Stimulated activated CD4-positive, alpha-beta T cell treated with anti-CD3 and anti-CD28 coated beads, Interleukin-2, amount 100 ng/mL, for 24 hours (primary cell): ENCODE measurements around the gene FXYD6.
"Not testable (repeated sequence)": the region's sequence is repeated elsewhere in the genome, so short reads cannot be mapped to it uniquely, and the experiment has no call there.

Experiments
- DNase-seq, 2 donors: peaks; one replicate each; pipeline ENCODE4 v3.0.0-alpha.2; 2020

Gene FXYD6

DNA sequence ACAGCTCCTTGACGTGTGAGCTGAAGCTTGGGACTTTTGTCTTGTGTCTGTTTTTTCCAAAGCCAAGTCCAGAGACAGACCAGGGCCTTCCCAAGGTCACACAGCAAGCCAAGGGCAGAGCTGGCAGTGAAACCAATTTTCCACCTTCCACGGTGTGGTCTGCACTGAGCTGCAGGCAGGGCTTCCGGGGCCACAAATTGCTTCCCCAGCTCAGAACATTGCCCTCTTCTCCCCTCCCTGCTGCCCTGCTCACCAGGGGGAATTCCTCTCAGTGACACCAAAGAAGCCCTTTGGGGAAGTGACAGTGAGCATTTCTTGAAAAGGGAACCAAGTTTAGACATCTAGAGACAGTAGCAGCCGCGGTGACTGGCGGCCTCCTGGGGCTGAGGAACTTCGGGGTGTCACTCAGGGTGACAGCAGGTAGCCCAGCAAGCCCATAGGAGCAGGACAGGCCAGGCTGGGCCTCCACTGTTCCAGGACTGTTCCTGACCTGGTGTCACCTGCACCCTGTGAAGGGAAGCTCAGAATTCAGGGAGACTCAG is 61.1 kb downstream of the FXYD6 start:
- peak; percentile 61 to 63 for DNase-seq

DNA sequence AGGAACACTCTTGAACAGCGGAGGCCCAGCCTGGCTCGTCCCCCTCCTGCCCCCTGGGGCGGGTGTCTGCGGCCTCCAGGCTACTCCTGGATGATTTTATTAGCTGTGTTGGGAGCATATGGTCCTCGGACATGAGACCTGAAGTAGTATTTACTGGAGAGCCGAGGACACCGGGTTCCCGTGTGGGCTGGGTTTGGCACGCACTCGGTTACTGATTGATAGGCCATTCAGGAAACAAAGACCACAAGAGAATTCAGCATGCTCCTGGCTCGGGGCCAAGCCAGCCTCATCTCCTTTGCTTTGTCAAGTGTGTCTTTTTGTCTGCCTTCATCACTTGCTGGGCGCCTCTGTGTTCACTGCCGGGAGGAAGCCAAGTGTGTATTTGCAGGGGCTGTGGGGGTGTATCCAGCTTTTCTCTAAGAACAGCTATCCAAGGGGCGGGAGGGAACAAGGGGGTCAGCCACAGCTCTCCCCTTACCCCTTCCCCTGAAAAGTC is 61.6 kb downstream of the FXYD6 start:
- peak; percentile 73 to 81 for DNase-seq

DNA sequence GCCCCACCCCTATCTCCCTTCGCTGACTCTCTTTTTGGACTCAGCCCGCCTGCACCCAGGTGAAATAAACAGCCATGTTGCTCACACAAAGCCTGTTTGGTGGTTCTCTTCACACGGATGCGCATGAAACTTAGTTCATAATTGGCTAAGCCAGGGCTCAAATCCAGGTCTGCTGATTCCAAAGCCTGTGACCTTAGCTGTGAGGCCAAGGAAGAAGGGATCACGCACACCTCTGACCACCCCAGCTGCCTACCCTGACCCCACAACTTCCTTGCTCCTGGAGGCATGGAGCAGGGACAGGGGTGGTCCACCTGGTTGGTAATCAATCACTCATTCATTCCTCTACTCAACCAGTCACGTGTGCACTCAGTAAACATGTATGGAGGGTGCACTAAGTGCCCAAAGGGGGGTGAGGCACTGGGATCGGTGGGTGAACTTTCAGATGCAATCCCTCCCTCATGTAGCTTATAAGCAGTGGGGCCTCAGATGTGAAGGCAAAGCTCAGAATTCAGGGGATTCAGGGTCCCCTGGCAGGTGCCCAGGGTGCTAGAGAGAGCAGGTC is 62.2 kb downstream of the FXYD6 start:
- no peak for DNase-seq

DNA sequence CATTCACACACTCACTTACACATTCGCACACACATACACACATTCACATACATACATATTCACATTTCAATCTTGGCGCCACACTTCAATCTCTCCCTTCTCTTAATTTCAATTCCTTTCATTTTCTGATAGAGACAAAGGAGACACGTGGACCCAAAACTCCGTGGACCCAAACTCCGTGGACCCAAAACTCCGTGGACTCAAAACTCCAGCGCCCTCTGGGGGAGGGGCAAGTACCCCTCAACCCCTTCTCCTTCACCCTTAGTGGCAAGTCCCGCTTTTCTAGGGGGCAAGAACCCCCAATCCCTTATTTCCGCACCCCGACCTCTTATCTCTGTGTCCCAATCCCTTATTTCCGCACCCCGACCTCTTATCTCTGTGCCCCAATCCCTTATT is 66.4 kb downstream of the FXYD6 start:
- DNase-seq, result not testable (repeated sequence)

DNA sequence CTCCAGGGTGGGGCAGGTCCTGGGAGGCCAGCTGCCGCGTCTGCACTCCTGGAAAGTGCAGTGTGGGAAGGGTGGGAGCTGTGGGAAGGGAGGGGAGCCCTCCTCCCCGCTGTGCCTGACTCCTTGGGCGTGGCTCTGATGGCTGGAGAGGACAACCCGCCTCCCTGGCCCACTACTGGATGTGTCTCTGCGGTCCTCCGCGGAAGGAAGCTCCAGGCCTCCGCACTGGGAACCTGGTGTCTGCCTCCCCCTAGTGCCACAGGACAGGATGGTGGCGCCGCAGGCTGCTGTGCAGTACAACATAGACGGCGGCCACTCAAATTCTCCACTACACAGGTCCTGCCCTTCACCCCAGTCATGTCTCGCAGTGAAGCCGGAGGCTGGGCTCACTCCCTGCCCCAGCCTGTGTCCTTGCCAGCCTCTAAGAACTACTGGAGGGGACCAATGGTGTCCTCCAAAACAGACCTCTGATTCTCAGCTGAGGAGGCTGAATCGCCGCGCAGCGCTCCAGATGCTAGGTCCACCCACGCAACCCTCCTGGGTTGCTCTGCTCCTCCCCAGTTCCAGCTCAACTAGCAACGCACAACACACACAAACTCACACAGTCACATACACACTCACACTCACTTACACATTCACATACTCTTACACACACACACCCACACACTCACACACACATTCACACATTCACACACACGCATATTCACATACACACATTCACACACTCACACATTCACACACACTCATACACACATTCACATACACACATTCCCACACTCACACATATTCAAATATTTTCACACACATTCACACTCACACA is 67.0 kb downstream of the FXYD6 start:
- peak; percentile 49 to 61 for DNase-seq

DNA sequence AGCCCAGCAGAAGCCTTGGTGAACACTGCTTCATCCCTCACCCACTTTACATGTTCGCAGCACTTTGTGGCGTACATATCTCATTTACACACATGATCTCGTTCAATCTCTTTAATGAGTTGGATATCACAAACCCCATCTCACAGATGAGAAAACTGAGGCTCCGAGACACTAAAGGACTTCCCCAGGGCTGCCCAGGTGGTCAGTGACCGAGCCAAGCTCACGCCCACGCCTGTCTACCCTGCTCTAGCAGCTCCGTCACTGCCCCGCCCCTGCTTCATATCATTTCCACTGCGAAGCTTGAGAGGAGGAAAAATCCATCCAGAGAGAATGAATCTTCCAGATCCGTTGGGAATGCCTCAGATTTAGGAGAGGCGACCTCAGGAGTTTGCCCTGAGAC is 67.7 kb downstream of the FXYD6 start:
- DNase-seq, result no peak

DNA sequence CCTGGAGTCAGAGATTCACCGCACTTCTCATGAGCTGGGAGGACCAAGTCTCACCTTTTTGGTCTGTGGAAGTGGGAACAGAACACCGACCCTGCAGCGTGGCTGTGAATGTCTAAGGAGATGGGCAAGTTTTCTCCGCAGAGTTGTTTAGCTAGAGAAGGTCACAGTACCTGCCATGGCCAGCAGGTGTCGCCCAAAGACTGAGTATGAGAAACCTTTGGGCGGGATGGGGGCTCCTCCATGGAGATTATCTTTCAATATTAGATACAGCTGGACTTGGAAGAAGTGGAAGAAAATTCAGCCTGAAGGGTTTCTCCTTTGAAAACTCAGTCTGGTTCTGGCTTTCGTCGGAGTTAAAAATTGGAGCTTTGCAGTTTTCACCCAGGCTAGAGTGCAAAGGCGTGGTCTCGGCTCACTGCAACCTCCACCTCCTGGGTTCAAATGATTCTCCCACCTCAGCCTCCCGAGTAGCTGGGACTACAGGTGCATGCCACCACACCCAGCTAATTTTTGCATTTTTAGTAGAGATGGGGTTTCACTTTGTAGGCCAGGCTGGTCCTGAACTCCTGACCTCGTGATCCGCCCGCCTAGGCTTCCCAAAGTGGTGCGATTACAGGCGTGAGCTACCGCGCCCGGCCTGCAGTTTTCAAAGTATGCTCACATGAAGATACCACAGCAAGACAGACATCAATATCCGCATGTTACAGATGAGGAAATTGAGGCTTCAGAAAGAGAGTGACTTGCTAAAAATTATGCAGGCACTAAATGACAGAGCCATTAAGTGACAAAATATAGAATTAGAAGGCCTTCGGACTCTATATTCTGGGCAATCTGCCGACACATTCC is 68.8 kb downstream of the FXYD6 start:
- peak; percentile 87 to 88 for DNase-seq

DNA sequence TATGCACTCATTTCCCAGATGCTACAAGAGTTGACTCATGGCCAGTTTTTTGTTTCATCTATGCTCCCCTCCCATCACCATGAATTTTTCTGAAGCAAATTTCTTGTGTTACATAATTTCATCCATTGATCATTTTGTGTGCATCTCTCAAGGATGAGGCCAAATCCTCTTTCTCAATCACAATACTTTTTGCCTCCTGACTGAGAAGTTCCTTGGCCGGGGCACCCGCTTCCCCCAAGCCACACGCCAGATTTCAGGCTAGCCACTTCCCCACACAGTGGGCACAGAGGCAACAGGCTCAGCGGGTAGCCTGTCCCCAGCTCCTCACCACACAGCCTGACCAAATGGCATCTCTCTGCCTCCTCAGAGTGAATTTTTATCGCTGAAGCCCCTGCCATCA is 69.6 kb downstream of the FXYD6 start:
- DNase-seq, result no peak

DNA sequence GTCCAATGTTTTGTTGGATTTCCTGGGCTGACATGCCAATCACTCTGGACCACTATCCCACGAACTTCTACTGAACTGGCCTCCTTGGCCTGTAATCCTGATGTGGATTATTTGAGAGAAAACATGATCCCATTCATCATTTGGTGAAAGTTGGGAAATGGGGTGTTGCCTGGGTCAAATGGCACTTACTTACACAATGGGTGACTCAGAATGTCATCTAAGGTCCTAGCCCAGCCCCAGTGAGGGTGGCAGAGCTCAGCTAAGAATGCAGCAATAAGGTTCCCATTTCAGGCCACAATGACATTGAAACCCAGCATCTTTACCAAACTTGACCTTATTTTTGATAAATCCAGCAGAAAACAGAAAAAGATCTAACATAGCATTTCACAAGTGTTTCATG is 71.4 kb downstream of the FXYD6 start:
- DNase-seq, result no peak

DNA sequence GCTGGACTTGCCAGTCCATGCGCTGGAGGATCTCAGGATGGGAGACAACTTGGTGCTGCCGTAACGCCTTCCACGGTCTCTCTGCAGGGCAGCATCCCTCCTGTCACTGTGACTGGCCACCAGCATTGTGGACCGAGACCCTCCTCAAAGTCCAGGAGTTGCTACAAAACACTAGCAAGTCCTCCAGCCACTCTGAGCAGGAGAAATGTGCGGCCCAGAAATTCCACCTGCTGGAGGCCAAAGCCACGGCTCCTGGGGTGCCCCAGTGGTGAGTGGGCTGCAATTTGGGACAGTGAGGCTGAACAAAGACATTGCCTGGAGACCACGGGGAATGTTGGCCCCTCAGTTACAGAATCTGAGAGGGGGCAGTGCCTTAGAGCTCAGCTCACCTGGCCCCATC is 72.6 kb downstream of the FXYD6 start:
- no peak for DNase-seq

DNA sequence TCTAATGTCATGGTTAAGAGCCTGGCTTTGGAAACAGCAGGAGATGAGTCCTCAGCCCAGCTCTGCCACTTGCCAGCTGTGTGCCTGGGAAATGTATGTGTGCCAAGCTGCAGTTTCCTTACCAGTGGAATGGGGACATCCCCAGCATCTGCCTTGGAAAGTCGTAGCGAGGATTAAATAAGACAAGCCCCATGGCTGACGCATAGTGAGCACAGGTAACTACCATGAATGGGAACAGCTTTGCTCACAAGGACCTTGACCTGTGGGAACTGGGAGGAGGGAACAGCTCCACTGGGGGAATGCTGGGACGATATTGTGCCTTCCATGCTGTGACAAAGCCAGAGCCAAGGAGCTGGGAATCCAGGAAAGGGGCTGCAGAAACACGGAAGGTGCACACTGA is 76.8 kb downstream of the FXYD6 start:
- DNase-seq, result no peak

DNA sequence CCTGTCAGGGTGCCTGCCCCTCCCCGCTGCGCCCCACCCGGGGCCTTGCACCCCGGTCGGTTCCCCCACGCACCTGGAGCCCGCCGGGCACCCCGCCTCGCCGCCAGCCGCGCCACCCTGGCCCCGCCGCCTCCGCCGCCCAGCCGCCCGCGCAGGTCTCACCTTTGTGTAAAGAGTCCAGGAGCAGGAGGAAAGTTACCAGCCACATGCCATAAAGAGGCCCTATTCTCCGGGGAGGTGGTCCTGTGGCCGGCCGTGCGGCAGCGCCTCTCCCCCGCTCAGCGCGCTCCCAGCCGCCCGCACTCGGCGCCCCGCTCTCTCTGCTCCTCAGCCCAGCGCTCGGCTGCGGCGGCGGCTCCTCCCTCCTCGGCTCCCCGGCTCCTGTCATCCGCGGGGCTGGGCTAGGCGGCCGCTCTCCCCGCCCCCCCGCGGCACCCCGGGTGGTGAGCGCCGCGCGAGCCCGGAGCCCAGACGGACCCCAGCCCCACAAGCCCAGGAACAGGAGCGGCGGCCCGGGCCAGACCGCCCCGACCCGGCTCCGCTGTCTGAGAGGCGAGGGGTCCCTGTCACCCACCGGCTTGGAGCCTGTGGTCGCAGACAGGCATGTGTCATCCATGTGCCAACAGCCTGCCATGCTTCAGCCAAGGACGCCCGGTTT is 79.5 kb downstream of the FXYD6 start, which contains the start of gene DSCAML1:
DSCAML1 (minus strand) TSS at position 345 of the 658 bp plus-strand sequence; CDS start at position 208, 137 bp downstream.
- DNase-seq, result peak; percentile 40 to 61

DNA sequence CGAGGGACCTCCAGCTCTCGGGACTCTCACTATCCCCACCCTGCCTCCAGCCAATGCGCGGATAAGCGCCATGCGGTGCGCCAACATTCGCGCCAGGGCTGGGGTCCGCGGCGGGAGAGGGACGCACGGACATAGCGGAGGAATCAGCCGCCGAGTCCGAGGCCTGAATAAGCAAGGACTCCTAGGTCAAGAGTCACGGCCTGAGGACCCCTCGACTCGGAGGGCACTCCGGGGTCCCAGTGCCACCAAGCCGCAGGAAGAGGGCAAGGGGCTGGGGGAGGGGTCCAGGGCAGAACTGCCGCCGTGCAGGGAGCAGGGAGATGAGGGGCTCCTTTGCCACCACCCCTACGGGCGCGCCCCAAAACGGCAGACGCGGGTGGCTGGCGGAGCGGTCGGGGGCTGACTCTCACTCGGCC is 80.0 kb downstream of the FXYD6 start:
- no peak for DNase-seq

DNA sequence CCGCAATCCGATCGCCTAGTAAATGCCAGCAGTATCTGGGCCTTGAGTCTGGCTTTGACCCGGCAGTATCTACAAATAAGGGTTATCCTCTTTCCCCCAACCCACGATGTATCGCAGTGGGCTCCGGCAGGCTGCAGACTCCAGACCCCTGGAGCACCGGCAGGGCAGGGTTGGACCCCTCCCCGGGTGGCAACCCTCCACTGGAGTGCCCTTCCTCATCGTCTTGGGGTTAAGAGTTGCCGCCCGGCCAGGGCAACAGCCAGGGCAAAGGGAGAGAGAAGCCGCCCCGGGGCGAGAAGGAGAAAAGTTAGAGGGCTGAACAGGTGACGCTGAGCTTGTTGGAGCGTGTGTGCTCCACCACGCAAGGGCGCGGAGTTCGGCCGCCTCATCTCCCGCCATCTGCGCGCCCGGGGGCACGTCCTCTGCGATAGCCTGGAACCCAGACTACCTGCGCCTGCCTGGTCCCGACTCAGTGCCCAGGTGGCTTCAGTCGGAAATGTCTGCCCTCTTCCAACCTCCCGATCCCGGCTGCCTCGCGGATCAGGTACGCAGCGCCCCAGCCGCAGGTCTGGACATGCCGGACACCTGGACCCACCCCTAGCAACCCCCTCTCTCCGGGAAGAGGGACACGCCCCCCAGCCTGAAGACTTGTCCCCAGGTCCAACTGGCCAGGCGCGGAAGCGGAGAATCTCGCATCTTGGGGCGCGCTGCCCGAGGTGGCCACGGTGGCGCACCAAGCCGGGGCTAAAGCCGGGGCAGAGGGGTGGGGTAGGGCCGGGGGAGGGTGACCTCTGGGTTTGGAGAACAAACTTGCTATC is 80.6 kb downstream of the FXYD6 start:
- DNase-seq, result peak in 1 of 2 donors; percentile 10

DNA sequence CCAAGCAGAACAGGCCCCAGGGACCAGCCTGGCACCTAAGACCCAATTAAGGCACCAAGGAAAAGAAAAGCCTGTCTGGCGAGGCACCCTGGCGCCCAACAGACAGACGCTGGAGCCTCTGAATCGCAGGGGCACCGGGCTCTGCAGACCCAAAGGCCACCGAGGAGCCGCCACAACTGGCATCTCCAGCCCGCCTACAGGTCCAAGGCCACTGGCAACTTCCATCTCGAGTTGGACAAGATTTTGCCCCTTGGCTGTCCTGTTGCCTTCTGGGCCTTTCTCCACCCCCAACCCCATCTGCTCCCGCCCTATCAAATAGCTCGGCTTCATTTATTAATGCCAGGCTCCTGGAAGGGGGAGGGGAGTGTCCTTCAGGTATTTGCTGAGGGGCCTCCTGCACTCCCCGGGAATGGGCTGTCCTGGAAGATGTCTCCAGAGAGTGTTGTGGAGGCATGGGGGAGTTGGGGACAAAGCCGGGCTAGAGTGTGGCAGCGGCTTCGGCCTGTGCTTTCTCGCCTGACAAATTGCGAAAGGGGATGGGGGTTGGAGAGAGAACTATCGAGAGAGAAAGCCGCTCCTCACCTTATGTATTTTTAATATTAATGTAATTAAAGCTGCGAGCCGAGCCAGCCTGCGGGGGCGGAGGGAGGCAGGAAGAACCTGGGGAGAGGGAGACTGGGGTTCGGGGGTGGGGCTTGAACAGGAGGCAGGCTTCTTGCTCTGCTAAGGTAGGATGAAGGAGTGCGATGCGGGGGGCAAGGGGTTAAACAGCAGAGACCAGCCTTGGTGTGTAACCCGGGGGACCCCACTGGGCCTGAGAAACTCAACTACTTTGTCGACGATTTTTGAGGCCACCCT is 81.5 kb downstream of the FXYD6 start:
- DNase-seq, result no peak

DNA sequence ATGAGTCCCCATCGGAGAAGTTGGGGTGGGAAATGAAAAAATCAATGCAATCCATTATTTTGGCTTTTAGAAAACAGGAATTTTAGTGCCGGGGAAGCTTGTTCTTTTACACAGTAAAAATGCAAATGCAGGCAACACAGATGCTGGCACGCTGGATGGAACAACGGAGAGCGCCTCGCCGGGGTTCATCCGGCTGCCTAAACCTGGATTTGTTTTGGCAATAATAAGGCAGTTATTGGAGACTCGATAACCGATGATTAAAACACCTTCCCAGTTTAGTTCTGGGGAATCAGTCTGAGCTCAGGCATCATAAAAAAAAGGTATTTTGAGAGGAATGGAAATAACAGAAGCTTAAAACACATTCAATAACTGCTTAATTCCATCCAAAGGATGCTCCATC is 82.3 kb downstream of the FXYD6 start:
- DNase-seq, result no peak

DNA sequence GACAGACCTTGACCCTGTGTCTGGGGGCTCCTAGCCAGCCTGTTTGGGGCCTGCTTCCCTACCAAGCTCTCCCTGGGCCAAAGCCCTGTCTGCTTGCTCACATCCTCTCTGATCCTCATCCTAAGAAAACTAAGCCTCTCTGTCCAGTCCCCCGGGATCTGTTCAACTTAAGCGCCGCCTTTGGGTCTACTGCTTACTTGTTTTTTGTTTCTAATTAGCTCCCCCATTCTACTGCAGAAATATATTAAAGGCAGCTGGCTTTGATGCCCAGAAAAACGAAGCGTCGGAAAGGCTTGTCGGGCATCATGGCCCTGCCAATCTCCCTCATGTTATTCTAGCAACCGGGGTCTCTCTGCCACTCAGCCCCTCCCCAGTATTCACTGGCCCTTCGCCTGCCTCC is 82.9 kb downstream of the FXYD6 start:
- DNase-seq, result no peak

DNA sequence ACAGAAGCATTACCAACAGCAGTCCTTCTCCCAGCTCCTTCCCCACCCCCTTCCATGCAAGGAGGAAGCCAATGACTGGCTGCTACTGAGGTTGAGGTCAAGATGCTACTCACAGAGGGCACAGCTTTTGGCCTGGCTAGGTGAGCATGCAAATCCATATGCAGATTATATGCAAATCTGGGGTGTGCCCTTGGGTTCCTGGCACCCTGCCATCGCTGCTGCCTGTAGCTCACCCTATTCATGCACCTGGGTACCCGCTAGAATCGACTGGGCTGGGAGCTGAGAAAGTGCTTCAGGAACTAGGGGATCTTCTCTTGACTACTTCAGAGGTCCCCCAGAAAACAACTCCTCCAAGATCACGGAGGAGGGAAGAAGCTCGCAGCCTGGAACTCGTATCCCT is 83.5 kb downstream of the FXYD6 start:
- no peak for DNase-seq

DNA sequence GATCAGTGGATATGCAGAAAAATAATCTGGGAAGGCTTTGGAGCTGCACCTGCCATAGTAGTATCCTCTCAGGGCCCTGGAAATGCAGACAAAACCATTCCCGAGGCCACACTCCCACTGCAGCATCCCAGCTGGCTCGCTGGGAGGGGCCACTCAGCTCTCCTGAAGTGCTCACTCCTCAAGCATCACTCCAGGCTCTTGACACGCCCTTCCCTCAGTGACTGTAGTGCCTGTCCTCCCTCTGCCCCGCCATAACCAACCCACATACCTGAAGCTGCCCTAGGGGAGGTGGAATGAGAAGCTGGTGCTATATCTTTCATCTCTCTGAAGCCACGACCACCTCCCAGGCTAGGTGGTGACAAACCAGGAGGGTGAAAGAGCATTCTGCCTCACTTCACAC is 84.2 kb downstream of the FXYD6 start:
- no peak for DNase-seq

DNA sequence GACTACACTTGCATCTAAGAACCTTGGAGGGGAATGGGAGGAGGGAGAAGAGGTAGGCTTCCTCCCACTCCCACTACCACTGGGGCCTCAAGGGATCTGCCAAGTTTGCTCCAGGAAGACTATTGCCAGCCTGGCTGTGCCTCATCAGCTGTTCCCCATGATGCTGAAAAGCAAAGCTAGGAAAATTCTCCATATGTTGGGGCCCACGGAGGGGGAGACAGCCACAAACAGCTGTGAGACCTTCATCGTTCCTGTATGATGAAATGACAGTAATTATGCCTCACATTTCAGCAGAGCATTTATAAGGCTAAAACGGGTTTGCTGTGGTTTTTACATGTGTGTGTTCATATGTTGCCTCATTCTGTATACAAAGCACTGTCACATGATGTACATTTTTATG is 86.2 kb downstream of the FXYD6 start:
- no peak for DNase-seq

DNA sequence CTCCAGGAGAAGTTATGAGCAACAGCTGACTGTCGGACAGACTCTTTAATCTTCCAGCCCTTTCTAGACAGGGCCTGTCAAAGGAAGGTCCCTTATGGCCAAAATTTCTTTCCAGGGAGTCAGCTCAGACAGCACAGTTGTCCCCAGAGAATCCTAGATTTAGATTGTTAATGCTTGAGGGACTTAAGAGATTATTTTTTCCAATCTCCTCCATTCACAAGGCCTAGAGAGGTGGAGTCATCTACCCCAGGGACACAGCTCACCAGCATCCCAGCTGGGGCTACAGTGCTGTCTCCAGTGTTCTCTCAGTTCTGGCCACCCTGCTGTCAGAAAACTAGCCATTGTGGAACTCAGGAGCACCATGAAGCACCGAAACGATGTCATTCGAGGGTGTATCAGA is 87.2 kb downstream of the FXYD6 start:
- no peak for DNase-seq
